Stimulated activated CD4-positive, alpha-beta T cell treated with anti-CD3 and anti-CD28 coated beads, Interleukin-1b, Interleukin-23, amount 100 ng/mL, for 1 hour (primary cell): ENCODE results near the gene PPFIBP1.
"Not testable (repeated sequence)": the region's sequence is repeated elsewhere in the genome, so short reads cannot be mapped to it uniquely, and the experiment has no call there.

Experiments
- DNase-seq, 2 donors: peaks; one replicate each; pipeline ENCODE4 v3.0.0-alpha.2; 2020; ENCODE audit warnings: low read depth in 2 of 2

Gene PPFIBP1

DNA sequence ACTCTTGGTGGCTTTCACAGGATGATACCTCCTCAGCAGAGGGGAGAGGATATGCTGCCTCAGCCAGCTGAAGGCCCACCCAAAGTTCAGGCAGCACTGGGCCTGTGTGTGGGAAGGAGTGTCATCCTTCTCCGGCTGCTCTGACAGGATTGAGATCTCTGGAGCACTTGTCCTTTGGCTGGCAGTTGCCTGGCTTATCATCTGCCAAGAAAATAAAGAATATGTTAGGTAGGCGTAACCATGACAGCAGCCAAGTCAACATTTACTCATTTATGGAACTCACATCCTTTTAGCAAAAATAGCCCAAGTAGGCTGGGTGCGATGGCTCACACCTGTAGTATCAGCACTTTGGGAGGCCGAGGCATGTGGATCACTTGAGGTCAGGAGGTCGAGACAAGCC, 68.5 kb downstream of the PPFIBP1 start:
- no peak for DNase-seq

DNA sequence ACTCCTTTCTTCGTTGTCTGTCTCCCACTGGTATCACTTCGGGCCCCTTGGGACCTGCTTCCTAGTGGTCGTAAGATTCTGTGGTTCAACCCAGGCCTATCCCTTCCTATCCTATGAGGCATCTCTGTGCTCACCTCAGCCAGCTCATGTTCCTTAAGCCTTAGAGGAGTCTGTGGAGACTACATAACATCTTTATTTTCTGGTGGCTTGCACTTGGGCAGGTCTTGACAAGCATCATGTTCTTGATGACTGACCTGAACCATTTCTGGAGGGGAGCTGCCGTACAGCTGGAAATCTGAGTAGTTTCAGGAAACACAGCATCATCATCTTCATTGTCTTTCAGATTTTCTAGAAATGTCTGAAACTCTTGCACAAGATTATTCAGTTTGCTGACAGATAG, 69.3 kb downstream of the PPFIBP1 start:
- DNase-seq: no peak

DNA sequence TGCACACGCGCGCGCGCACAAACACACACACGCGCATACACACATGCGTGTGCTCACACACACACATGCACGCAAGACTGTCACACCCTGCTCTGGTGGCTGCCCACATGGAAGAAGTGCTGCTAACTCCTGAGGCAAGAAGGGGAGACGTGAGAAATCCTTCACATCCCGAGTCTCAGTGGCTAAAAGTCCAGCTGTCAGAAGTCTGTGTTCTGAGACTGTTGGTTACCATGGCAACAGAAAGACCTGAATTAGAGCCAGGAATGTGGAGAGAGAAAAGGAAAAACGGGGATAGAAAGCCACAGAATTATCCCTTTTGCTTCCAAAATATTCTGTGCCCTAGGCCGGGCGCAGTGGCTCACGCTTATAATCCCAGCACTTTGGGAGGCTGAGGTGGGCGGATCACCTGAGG, 71.2 kb downstream of the PPFIBP1 start:
- DNase-seq: no peak

DNA sequence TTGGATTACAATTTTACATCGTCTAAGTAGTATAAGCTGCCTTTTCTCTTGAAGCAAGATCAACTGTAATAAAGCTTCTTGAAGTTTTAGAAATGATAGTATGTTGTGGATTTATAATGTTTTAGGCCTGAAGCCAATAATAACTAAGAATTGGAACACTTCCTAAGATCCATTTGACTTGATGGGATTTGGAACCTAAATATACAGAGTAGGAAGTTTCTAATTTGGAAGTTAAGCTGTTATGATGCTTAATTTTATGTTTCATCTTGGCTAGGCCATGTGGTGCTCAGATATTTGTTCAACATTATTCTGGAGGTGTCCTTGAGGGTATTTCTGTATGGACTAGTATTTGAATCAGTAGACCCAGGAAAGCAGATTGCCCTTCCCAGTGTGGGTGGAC, 74.9 kb downstream of the PPFIBP1 start:
- DNase-seq: not testable (repeated sequence)

DNA sequence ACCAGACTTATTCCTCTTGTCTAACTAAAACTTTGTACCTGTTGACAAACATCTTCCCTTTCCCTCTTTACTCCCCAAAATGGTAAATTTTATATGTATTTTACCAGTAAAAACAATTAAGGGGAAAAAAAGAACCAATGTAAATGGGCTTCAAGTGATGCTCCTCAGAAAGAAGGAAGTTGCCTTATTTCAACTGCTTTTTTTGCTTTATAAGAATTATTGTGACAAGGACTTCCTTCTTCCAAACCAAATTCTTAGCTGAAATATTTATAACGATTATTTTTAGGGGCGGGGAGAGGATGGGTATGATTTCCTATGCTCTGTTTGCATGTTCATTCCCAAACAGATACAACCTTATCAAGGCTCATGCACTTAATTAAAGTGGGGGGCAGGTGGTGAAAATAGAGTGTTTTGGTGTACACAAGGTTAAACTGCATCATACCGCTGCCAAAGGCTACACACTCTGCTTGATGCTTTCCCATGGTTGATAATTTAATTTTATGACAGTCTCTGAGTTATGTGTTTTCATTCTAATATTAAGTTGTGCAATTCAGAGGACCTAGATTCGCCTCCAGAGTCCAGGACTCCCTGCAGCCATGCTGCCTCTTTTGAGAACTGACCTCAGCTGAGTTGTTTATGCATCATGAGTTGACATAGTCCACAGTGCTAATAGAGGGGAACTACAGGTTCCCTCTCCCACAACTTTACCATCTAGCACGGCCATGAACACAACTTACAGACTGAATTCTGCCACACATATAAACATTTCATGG, 77.2 kb downstream of the PPFIBP1 start:
- DNase-seq: not testable (repeated sequence)

DNA sequence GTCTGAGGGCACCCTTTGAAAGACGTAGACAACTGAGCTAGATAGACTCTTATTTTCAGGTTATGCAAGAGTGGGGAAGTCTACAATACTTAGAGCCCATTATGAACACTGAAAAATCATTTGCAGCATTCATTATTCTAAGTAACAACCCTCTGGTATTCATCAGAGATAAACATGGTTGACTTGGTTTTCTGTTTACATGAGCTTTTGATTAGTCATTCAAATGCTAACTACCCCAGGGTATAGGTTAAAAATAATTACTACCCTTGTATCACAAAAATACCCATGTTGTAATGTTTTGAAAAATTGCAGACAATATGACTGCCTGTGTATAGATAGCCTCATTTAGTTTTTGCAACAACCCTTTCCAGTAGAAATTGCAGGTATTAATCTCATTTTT, 78.5 kb downstream of the PPFIBP1 start:
- no peak for DNase-seq

DNA sequence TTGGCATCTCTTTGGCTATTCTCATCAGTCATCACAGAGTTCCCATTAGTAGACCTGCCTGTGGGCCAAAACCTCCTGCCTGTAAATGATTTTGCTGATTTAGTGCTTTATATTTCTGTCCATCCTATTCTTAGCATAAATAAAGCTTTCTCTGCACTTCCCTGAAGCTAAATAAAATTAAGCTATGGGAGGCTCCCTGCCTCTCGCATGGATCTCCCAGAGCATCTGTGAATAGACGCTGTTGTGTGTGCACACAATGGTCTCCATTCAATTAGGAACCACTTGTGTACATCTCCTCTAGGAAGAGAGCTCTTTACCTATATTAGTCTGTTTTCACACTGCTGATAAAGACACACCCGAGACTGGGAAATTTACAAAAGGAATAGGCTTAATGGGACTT, 80.4 kb downstream of the PPFIBP1 start:
- DNase-seq: no peak

DNA sequence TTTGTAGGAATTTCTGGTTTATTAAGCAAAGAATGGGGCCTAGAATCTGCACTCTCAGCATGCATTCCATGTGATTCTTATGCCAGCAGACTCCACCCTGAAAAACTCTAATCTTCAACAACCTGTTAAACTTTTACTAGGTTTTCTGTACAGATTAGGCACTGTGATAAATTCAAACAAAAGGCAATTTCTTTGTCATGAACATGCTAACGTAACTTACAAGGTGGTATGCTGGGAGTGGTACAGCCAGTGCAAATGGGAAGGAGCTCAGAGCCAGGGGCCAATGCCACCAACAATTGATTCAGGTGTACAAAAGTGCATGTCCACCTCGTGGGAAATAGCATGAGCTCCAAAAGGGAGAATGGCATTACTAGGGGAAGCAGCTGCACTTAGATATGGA, 83.0 kb downstream of the PPFIBP1 start:
- DNase-seq: no peak

DNA sequence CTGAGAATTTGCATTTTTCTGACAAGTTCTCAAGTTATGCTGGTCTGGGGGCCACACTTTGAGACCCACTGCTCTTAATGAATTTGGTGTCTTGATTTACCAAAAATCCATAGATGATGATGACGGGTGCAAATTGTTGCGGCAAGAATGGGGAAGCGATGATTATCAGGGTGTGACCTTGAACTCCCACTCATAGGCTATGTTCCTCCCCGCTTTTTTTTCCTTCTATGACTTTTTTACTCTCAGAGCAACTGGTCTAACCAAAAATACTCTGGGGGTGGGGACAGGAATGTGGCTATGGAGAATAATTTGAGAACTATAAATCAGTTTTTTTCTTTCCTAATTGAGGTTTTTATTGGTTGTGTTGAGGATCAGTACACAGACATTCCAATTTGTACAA, 83.6 kb downstream of the PPFIBP1 start:
- DNase-seq: no peak

DNA sequence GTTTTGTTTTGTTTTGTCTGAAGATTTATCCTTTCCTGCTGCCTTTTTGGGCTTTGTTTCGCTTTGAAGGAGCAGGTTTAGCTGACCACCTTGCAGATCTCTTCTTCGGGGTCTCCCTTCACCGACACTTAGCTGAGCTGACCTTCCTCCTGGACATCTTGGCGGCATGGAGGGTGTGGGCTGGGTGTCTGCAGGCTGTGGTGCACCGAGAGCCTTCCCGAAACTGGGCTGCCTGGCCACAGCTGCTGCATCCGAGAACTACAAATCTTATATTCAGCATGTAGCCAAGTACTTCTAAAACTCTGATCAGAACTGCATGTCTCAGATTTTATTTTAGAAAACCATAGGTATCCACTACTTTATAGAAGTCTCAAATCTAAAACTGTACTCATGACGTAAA, 84.9 kb downstream of the PPFIBP1 start:
- no peak for DNase-seq

DNA sequence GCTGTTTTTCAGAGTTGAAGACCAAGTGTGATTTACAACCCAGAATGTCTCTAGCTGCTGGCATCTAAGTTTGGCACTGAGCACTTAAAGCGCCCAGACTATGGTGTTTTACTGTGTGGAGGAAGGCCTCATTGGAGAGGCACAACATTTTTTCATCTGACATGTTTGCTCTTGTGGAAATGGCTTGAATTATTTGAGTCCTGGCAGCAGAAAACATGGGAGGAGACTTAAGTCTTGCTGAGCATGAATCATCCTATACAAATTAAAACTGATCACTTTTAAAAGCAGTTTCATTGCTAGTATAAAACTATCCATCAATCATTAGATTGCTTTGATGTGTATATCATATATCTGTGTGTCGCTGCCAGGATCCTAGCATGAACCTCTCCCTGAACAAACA, 86.4 kb downstream of the PPFIBP1 start:
- no peak for DNase-seq

DNA sequence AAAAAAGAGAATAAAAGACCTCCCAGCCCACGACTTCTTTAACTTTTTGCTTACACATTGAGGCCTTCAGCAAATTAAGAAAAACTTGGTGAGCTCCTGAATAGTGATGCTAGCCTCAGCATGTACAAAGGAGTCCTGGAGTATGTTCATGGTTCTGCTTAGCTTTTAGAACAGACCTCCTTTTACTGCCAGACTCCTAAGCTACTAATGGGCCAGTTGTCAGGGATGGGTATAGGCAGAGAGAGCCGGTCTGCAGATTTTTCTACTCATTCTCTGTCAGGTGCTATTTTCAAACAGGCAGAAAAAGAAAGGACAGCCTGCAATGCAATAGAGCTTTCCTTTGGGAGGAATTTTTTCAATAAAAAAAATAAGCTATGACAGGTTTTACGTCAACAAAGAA, 90.4 kb downstream of the PPFIBP1 start:
- no peak for DNase-seq

DNA sequence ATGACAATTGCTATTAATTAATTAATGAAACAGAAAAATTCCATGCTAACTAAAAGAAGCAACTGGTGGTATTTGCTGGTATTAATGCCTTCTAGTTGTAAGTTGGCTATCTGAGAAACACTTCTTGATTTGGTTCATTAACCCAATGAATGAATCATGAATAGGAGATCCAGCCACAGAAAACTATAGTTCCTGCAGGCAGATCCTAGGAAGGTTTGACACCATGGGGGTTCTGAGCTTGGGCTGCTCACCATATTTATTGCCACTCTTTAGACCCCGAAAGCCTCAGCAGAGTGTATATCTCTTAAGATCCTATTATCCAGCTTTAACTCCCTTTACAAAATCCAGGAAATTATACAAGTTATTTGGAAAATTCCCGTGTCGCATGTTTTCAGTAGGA, 90.9 kb downstream of the PPFIBP1 start:
- no peak for DNase-seq

DNA sequence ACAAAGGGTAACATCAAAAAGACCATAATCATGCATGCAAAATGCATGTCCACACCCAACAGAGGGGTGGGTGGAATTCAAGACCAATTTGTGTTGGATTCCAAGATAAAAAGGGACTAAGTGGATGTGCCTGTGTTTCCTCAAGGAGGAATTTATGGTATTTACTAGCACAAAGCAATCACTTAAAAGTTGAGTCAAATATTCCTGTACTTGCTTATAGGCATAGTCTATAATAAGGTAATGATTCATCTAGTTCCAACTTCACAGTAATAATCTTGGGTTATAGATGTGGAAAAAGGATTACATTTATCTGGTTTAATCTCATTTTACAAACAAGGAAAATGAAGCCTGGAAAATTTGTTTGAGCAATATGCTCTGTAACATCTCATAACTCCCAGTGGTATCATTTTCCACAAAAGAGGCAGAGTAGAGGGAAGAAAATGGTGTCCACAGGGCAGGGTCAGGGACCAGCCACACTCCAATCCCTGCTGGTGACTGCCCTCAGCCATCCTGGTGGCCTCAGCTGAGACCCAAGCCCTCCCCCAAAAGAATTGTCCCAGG, 91.4 kb downstream of the PPFIBP1 start:
- DNase-seq: no peak

DNA sequence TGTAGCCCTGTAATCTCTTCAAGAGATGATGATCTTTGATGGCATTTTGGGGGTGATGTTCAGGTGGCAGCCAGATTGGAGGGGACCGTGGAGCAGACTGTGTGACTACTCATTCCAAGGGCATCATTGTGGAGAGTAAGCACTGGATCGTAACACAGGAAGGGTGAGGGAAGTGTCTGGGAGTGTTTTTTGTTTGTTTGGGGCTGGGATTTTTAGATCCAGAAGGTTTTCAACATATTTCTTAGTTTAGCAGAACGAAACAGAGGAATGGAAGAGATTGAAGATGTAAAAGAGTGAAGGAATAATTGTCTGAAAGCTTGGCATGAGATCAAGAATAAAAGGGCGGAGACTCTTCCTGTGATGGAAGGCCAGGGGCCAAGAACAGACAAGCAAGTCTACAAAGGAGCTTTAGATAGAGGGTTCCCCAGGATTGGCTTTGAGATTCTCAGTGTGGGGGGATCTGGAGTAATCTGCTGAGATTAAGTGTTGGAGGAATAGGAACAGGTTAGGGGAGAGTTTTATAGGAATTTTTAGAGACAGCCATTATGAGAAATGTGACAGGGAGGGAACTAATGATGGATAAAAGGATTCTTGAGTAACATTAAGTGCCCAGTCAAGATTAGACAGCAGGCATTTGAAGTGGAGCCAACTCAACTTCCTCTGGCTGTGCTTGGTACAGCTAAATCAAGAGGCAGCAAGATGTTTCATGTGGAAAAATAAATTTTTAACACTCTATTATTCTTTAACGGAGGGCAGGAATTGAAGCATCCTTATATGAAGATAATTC, 92.5 kb downstream of the PPFIBP1 start:
- no peak for DNase-seq

DNA sequence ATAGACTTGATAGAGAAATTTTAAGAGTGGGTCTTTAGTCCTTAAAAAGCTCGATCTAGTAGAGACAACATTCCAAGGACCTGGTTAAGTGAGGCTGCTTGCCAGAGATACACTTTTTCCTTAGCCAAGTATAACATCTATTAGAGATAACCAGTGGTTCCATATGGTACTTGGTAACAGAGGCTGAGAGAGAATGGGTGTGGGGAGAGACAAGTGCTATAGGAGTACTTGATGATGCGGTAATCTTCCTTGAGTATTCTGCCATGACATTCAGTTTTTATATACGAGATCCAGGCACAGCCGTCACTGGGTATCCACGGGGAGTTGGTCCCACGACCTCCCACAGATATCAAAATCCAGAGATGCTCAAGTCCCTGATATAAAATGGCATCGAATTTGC, 94.8 kb downstream of the PPFIBP1 start:
- DNase-seq: no peak

DNA sequence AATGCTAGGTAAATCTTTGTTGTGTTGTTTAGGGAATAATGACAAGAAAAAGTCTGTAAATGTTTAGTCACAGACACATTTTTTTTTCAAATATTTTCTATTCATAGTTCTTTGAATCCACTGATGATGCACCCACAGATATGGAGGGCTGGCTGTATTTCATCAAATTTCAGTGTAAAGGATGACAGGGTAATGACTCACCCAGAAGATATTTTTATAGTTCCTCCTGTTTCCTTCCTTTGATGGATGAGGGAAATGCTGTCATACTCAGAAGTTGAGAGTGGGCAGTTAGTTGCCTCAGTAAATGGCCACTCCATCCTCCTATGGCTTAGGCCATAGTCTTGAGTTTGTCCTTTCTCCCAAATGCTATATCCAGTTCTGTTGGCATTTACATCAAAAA, 95.3 kb downstream of the PPFIBP1 start:
- no peak for DNase-seq

DNA sequence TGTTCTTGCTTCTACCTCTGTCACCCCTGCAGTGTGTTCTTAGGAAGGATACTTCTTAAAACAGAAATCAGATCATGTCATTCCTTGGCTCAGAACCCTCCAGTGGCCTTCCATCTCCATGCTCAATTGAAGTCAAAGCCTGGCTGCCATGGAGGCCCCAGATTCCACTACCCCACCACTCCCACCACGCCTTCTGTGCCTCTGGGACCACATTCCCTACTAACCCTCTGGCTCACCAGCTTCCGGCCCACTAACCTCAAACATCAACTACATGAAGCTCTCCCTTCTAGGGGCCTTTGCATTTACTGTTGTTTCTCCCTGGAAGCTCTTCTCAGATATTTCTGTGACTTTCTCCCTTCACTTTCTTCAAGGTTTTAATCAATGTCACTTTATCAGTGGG, 96.1 kb downstream of the PPFIBP1 start:
- no peak for DNase-seq

DNA sequence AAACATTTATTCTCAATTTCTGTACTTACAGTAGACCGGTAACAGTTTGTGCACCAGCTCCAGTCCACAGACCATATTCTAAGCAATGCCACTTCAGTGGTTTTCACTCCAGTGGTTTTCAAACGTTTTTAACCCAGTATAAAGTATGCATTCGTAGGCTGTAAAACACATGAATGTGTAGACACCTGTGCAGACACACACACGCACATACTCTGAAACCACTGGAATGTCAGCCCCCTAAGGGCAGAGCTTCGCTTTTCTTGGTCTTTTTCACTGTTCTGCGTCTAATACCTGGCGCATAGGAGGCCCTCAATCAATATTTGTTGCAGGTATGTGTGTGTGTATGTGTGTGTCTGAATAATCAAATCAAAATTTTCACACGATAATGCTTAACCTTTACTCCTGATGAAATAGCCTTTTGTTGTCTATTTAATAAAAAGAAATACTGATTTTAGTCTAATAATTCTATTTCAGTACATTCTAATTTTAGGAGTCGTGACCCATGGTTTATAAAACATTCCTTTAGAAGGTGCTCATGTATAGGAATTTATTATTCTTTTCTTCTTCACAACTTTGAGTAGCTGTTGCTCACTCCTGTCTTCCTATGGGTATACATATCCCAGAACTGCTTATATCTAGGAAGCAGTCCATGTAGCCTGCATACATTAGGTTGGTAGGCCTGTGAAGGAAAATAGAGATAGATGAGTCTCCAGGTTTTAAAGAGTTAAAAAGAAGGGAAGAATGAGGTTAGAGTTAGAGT, 98.6 kb downstream of the PPFIBP1 start:
- no peak for DNase-seq

DNA sequence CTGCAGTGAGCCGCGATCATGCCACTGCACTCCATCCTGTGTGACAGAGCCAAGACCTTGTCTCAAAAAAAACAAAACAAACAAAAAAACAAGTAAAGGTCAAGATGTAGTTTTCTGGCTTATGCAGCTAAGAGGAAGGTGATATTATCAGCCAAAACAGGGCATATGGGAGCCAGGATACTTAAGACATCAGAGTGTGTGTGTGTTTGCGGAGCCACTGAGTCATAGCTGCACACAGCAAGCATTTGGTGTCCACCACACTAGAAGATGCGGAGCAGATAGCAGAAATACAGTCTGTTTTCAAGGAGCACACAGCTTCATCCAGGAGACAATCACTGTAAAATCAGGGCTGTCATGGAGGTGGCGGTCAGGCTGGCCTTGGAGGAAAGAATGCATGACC, 99.6 kb downstream of the PPFIBP1 start:
- DNase-seq: no peak

DNA sequence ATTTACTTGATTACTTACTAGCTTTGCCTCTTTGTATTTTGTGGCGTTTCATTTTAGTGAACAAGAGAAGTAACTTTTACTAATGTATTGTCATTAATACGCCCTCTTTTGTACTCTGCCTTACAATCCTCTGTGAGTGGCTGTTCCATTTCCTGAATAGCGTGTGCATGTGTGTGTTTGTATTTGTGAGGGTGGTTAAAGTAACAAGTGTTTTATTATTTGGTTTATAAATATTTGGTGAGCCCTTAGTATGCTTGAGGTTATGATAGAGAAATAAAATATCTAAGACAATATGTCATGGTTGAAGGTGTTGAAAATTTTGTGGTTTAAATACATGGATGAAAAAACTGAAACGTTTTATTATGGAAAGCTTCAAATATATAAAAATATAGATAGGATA, 100.6 kb downstream of the PPFIBP1 start:
- DNase-seq: no peak

DNA sequence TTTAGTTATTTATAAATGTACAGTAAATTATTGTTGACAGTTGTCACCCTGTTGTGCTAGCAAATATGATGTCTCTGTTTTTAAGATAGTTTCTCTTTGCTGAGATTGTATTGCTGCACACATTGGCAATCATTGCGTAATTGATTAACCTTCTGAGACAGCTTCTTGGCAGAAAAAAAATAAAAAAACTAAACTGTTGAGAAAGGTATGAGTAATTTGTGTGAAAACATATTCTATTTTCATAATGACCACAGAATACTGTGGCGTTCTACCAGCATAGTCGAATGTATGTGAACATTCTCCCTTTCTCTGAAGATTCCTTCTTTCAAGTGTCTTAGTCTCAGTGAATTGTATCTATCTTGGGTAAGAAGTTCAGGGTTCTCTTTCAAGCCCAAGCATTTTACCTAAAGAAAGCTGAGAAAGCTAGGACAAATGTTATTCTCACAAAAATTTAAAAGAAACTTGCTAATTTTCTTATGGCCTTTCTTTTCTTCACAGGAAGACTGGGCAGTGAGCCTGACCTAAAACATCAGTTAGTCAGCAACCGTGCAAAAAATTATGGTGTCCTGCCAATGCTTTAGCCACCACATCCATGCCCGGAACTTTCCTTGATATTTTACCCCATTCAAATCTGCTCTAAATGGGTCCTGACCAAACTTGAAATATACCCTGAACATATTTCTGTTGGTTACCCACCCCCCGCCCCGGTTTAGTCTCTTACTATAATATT, 103.3 kb downstream of the PPFIBP1 start:
- DNase-seq: no peak
